Fibroblast of lung (primary cell): ENCODE data around the gene BMERB1. TPM values are rescaled to one million over a fixed set of nuclear protein-coding genes. Genes with fewer than 3 reads are reported as not detected.
"Not testable (repeated sequence)": the region's sequence is repeated elsewhere in the genome, so short reads cannot be mapped to it uniquely, and the experiment has no call there.

Source experiments
- DNase-seq, 2 donors: peaks; one replicate each; pipeline versions ENCODE4 v3.0.0 to v3.0.0-alpha.2; 2010; ENCODE audit warnings: low read depth in 2 of 2
- H2AFZ ChIP-seq: 2 replicates; pipeline ENCODE4 v1.5.1; 2012; ENCODE audit warnings: low read length, control low read depth, inconsistent platforms
- H3K27ac ChIP-seq: 2 replicates; pipeline ENCODE4 v1.5.1; 2011; ENCODE audit warnings: low read length, control low read depth; ENCODE audit not compliant: insufficient read depth
- H3K27me3 ChIP-seq: 2 replicates; pipeline ENCODE4 v1.5.1; 2011; ENCODE audit warnings: mild to moderate bottlenecking, low read length; ENCODE audit not compliant: control insufficient read depth, insufficient read depth
- H3K36me3 ChIP-seq: 2 replicates; pipeline ENCODE4 v1.5.1; 2011; ENCODE audit warnings: low read length; ENCODE audit not compliant: control insufficient read depth, insufficient read depth
- H3K4me1 ChIP-seq: 2 replicates; pipeline ENCODE4 v1.5.1; 2011; ENCODE audit warnings: low read length; ENCODE audit not compliant: control insufficient read depth, insufficient read depth; ENCODE audit errors: extremely low read depth
- H3K4me2 ChIP-seq: 2 replicates; pipeline ENCODE4 v1.5.1; 2011; ENCODE audit warnings: low read length, control low read depth; ENCODE audit not compliant: insufficient read depth; ENCODE audit errors: extremely low read depth
- H3K4me3 ChIP-seq, 4 experiments: fragments of 200-600 bp in 1 of 4; sonication (generic) in 1 of 4; replicated peaks in 1 of 4; 2 replicates each; pipeline ENCODE4 v1.5.1; 2011 to 2016; ENCODE audit warnings: low read length in 4 of 4, low read depth in 3 of 4, mild to moderate bottlenecking in 3 of 4, control low read depth in 2 of 4, inconsistent platforms in 1 of 4, mixed read lengths in 1 of 4; ENCODE audit not compliant: insufficient read depth in 1 of 4; ENCODE audit errors: control extremely low read depth in 1 of 4
- H3K79me2 ChIP-seq: 2 replicates; pipeline ENCODE4 v1.5.1; 2012; ENCODE audit warnings: mild to moderate bottlenecking, low read length, inconsistent platforms; ENCODE audit not compliant: control insufficient read depth, insufficient read depth
- H3K9ac ChIP-seq: 2 replicates; pipeline ENCODE4 v1.5.1; 2011; ENCODE audit warnings: mild to moderate bottlenecking, low read length, control low read depth; ENCODE audit not compliant: insufficient read depth
- H3K9me3 ChIP-seq: 2 replicates; pipeline ENCODE4 v1.5.1; 2012; ENCODE audit warnings: low read depth, low read length; ENCODE audit not compliant: control insufficient read depth, insufficient read depth
- H4K20me1 ChIP-seq: 2 replicates; pipeline ENCODE4 v1.5.1; 2011; ENCODE audit warnings: low read length; ENCODE audit not compliant: control insufficient read depth, insufficient read depth; ENCODE audit errors: extremely low read depth
- CTCF ChIP-seq, 2 donors: IDR thresholded peaks in 1 of 2; conservative IDR thresholded peaks in 1 of 2; 1 replicate in 1 of 2; 2 replicates in 1 of 2; pipeline ENCODE4 v1.5.1; 2011 to 2012; ENCODE audit warnings: low read length in 2 of 2, control low read depth in 1 of 2, inconsistent platforms in 1 of 2, low read depth in 1 of 2, mild to moderate bottlenecking in 1 of 2
- EZH2 ChIP-seq: IDR thresholded peaks from 2 replicates; pipeline ENCODE4 v1.5.1; 2012; ENCODE audit warnings: low read length, control low read depth, mild to moderate bottlenecking; ENCODE audit errors: missing control alignments
- polyA plus RNA-seq, 2 donors: library from polyadenylated mRNA; depleted of rRNA in 1 of 2; stranded (reverse) in 1 of 2; unstranded in 1 of 2; fragments of >200 nt; gene quantifications; 2 replicates each; pipeline ENCODE4 v1.2.1, GENCODE V29; 2011 to 2012; ENCODE audit warnings: missing spikeins in 1 of 2
- total RNA-seq: library from RNA; depleted of rRNA; stranded (reverse); fragments of >200 nt; gene quantifications from 2 replicates; pipeline ENCODE4 v1.2.1, GENCODE V29; 2014

Gene BMERB1
- total and polyA plus RNA-seq, 2 donors (not counting 1 experiment from before 2014, with no cell fraction given), result 39.1 to 46.0 TPM

GRCh38 chr16:15545544-15545943, 111.2 kb downstream of the BMERB1 start:
- TF ChIP-seq CTCF (conservative IDR thresholded peaks at IDR 0.05 in 1 of 2, IDR thresholded peaks at IDR 0.05 in 1 of 2; ENCODE audit: low read depth in 1 of 2, low read length in 2 of 2) (no peak), EZH2 (no peak)
- Histone ChIP-seq H3K79me2 (no peaks in the 10 kb centered on the region), H3K27me3 (no peaks in the 10 kb centered on the region), H3K36me3 (no peaks in the 10 kb centered on the region), H3K4me2 (no peak overlapping the region), H3K27ac (no peak overlapping the region), H4K20me1 (no peaks in the 10 kb centered on the region), H3K9me3 (no peaks in the 10 kb centered on the region), H3K9ac (no peak overlapping the region), H2AFZ (no peak overlapping the region), H3K4me3 (no peak overlapping the region), H3K4me1 (no peaks in the 10 kb centered on the region)
- no peak for DNase-seq

- not testable (repeated sequence) for H3K4me3 ChIP-seq, H3K27me3 ChIP-seq, H3K4me1 ChIP-seq, DNase-seq, H3K36me3 ChIP-seq, H2AFZ ChIP-seq, H3K9me3 ChIP-seq, H3K79me2 ChIP-seq, H3K9ac ChIP-seq, H3K27ac ChIP-seq, H3K4me2 ChIP-seq, H4K20me1 ChIP-seq
Observed at GRCh38 chr16:15547072-15547767, 112.8 kb downstream of the BMERB1 start.

GRCh38 chr16:15547768-15548096, 113.3 kb downstream of the BMERB1 start:
- Histone ChIP-seq H3K27me3 (no peaks in the 10 kb centered on the region), H3K4me1 (no peaks in the 10 kb centered on the region), H3K27ac (no peak overlapping the region), H3K79me2 (no peaks in the 10 kb centered on the region), H3K9me3 (no peaks in the 10 kb centered on the region), H4K20me1 (no peaks in the 10 kb centered on the region), H3K4me3 (no peak overlapping the region), H3K4me2 (no peak overlapping the region), H3K36me3 (no peaks in the 10 kb centered on the region), H2AFZ (no peak overlapping the region), H3K9ac (no peak overlapping the region)
- TF ChIP-seq EZH2 (no peak), CTCF (conservative IDR thresholded peaks at IDR 0.05 in 1 of 2, IDR thresholded peaks at IDR 0.05 in 1 of 2; ENCODE audit: low read depth in 1 of 2, low read length in 2 of 2) (no peak)
- DNase-seq, result no peak
